ENCODE data around the gene CXCL13.

DNA sequence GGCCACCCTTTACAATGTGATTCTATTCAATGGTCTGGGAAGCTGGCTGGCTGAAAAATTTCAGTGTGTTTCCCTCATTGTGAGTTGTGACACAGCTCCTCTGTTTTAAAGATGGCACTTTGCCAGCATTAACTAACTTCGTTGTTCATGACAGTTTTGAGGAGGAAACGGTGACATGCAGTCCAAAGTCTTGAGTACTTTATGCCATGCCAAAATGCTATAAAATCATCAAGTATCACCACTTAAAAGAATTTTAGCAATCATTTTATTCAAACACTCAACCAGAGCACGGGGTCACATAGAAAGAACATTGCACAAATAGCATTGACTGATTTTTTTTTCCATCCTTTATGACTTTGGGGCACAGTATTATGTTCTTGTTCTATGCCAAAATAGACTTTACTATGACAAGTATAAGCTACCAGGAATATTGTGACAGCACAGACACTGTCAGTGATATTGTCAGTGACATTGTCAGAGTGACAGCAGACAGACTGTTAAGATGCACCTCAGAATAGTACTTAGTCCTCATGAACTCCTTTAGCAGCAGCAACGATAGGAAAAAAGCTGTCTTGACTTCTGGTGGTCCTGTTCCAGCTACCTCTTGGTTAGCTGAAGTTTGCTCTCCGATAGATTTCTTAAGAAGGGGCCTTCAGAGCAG lies 46.7 kb downstream of the CXCL13 start:
- TF ChIP-seq EZH2 (IDR thresholded peaks at IDR 0.05; ENCODE audit: low read depth) = no peak
- TF ChIP-seq, protein P1, sequence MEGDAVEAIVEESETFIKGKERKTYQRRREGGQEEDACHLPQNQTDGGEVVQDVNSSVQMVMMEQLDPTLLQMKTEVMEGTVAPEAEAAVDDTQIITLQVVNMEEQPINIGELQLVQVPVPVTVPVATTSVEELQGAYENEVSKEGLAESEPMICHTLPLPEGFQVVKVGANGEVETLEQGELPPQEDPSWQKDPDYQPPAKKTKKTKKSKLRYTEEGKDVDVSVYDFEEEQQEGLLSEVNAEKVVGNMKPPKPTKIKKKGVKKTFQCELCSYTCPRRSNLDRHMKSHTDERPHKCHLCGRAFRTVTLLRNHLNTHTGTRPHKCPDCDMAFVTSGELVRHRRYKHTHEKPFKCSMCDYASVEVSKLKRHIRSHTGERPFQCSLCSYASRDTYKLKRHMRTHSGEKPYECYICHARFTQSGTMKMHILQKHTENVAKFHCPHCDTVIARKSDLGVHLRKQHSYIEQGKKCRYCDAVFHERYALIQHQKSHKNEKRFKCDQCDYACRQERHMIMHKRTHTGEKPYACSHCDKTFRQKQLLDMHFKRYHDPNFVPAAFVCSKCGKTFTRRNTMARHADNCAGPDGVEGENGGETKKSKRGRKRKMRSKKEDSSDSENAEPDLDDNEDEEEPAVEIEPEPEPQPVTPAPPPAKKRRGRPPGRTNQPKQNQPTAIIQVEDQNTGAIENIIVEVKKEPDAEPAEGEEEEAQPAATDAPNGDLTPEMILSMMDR (conservative IDR thresholded peaks at IDR 0.05) = no peak

Measured in PC-9 (cell line).